Measurements from ENCODE around the gene DBP.
"Not testable (repeated sequence)": the region's sequence is repeated elsewhere in the genome, so short reads cannot be mapped to it uniquely, and the experiment has no call there.

Gene DBP

GRCh38 chr19:48665786-48666185 is 28.6 kb upstream of the DBP start:
- no peak for DNase-seq

- no peak for DNase-seq
These were observed 27.3 kb upstream of the DBP start for GRCh38 chr19:48664476-48664875.

- no peak for DNase-seq
These were observed 26.5 kb upstream of the DBP start for GRCh38 chr19:48663667-48664066.

GRCh38 chr19:48661711-48662090 is 24.5 kb upstream of the DBP start:
- no peak for DNase-seq

- peak; percentile 94 for DNase-seq
These were observed 23.9 kb upstream of the DBP start for GRCh38 chr19:48660852-48661710.

- no peak for DNase-seq
These were observed 22.6 kb upstream of the DBP start for GRCh38 chr19:48659768-48660167.

GRCh38 chr19:48658483-48658882 is 21.3 kb upstream of the DBP start:
- no peak for DNase-seq

GRCh38 chr19:48657828-48658227 is 20.6 kb upstream of the DBP start:
- DNase-seq: not testable (repeated sequence)

- DNase-seq: no peak
These were observed 19.8 kb upstream of the DBP start for GRCh38 chr19:48656840-48657474.

- no peak for DNase-seq
These were observed 17.3 kb upstream of the DBP start for GRCh38 chr19:48654299-48655059.

- DNase-seq: no peak
These were observed 14.5 kb upstream of the DBP start for GRCh38 chr19:48651683-48652048.

- DNase-seq: no peak
These were observed 13.9 kb upstream of the DBP start for GRCh38 chr19:48650974-48651682.

GRCh38 chr19:48648134-48648533 is 11.0 kb upstream of the DBP start:
- DNase-seq: no peak

GRCh38 chr19:48646722-48647216 is 9.6 kb upstream of the DBP start:
- no peak for DNase-seq

- DNase-seq: peak; percentile 93
These were observed 9.0 kb upstream of the DBP start, which contains the start of gene CA11 for GRCh38 chr19:48646001-48646721. Gene CA11 (minus strand): TSS chr19:48646187. CDS start chr19:48645632, 555 bp downstream.

GRCh38 chr19:48645620-48646000 is 8.4 kb upstream of the DBP start:
- no peak for DNase-seq

- DNase-seq: peak; percentile 83
These were observed 7.8 kb upstream of the DBP start for GRCh38 chr19:48644839-48645619.

- no peak for DNase-seq
These were observed 7.2 kb upstream of the DBP start for GRCh38 chr19:48644355-48644754.

GRCh38 chr19:48642862-48643261 is 5.7 kb upstream of the DBP start:
- no peak for DNase-seq

- no peak for DNase-seq
These were observed 4.7 kb upstream of the DBP start for GRCh38 chr19:48641850-48642249.

All from activated CD4-positive, alpha-beta T cell treated with anti-CD3 and anti-CD28 coated beads, Interleukin-2, amount 50 U/mL, for 16 hours (primary cell).